CD4-positive, CD25-positive, alpha-beta regulatory T cell (primary cell): ENCODE results near the gene RABIF. TPM values are rescaled to one million over a fixed set of nuclear protein-coding genes. Genes with fewer than 3 reads are reported as not detected.
"Not testable (repeated sequence)": the region's sequence is repeated elsewhere in the genome, so short reads cannot be mapped to it uniquely, and the experiment has no call there.

ENCODE experiments used
- ATAC-seq, 2 donors: fragments of 150-1000 bp; cut with Tn5 transposase; one replicate each; pipeline ENCODE4 v1.10.0; 2021; ENCODE audit warnings: low read depth in 2 of 2, moderate number of reproducible peaks in 2 of 2, moderate library complexity in 1 of 2
- DNase-seq, 3 donors: peaks; one replicate each; pipeline versions ENCODE4 v3.0.0 to v3.0.0-alpha.2; 2012 to 2022; ENCODE audit warnings: mixed read lengths in 1 of 3
- H3K27ac ChIP-seq: one replicate; pipeline ENCODE4 v1.7.0; 2013; ENCODE audit warnings: mild to moderate bottlenecking, low read length; ENCODE audit not compliant: insufficient read depth, poor library complexity, severe bottlenecking
- H3K27me3 ChIP-seq: one replicate; pipeline ENCODE4 v1.7.0; 2013; ENCODE audit warnings: low read length; ENCODE audit not compliant: control insufficient read depth, insufficient read depth
- H3K36me3 ChIP-seq: one replicate; pipeline ENCODE4 v1.7.0; 2013; ENCODE audit warnings: mild to moderate bottlenecking, low read length, moderate library complexity; ENCODE audit not compliant: control insufficient read depth, insufficient read depth
- H3K4me1 ChIP-seq: 2 replicates; pipeline ENCODE4 v1.7.0; 2013; ENCODE audit warnings: mild to moderate bottlenecking, low read length; ENCODE audit not compliant: insufficient read depth, control insufficient read depth, poor library complexity, severe bottlenecking
- H3K4me3 ChIP-seq: one replicate; pipeline ENCODE4 v1.7.0; 2013; ENCODE audit warnings: low read depth, mild to moderate bottlenecking, low read length, moderate library complexity
- H3K9me3 ChIP-seq, 2 experiments: 1 replicate in 1 of 2; 2 replicates in 1 of 2; pipeline ENCODE4 v1.7.0; 2013; ENCODE audit warnings: low read length in 2 of 2, mild to moderate bottlenecking in 1 of 2, moderate library complexity in 1 of 2; ENCODE audit not compliant: control insufficient read depth in 2 of 2
- H3K27ac Mint-ChIP-seq, 3 donors: one replicate each; pipeline ENCODE4 v1.8.0; 2020 to 2022; ENCODE audit warnings: mild to moderate bottlenecking in 3 of 3, mixed read lengths in 3 of 3, moderate library complexity in 2 of 3
- H3K27me3 Mint-ChIP-seq: one replicate; pipeline ENCODE4 v1.8.0; 2022; ENCODE audit warnings: mild to moderate bottlenecking, mixed read lengths
- H3K36me3 Mint-ChIP-seq: one replicate; pipeline ENCODE4 v1.8.0; 2020; ENCODE audit warnings: mixed read lengths
- H3K4me1 Mint-ChIP-seq, 4 donors: one replicate each; pipeline ENCODE4 v1.8.0; 2020 to 2022; ENCODE audit warnings: mixed read lengths in 4 of 4, mild to moderate bottlenecking in 1 of 4
- H3K4me3 Mint-ChIP-seq, 4 donors: one replicate each; pipeline ENCODE4 v1.8.0; 2020 to 2022; ENCODE audit warnings: mild to moderate bottlenecking in 4 of 4, mixed read lengths in 4 of 4, moderate library complexity in 3 of 4
- H3K9me3 Mint-ChIP-seq, 7 donors: one replicate each; pipeline ENCODE4 v1.8.0; 2020 to 2022; ENCODE audit warnings: mixed read lengths in 7 of 7, mild to moderate bottlenecking in 3 of 7, moderate library complexity in 2 of 7
- polyA plus RNA-seq, 4 donors: library from polyadenylated mRNA; unstranded; fragments of 300-500 nt; fragmentation: Illumina TruSeq; gene quantifications; one replicate each; pipeline ENCODE4 v1.2.3, GENCODE V29; 2021
- total RNA-seq: library from RNA; stranded (reverse); gene quantifications from one replicate; pipeline ENCODE4 v1.2.3, GENCODE V29; 2022

RABIF gene
- total and polyA plus RNA-seq, 5 donors from 2014 or later = 13.0 to 30.7 (median 26.8) TPM

DNA sequence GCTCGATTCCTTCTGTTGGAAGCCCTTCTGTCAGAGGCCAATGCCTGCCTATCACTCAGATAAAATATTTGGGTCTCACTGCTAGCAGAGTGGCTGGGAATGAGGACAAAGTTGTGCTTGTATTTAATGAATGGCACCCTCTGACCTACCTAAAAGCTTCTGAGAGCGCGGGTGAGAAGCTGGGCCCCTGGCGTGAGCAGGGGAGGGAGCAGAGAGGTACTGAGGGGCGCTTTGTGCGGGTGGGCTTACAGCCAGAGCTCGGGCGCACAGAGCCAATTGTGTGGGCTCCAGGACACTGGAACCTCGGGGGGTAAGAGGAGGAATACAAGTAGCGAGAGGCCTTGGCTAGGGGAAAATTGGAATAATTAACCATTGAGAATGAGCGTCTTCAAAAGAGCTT, 45.9 kb downstream of the RABIF start:
- H3K4me1 Mint-ChIP-seq = peaks cover 0 to under 1% (median 0%) of the 10 kb centered on the region in 4 donors
- ATAC-seq (no peak), DNase-seq (no peak)
- H3K27ac ChIP-seq = no peak overlapping the region
- H3K27me3 ChIP-seq = no peaks in the 10 kb centered on the region
- H3K4me3 ChIP-seq = no peak overlapping the region
- no peaks in the 10 kb centered on the region for H3K4me1 ChIP-seq
- no peaks in the 10 kb centered on the region for H3K9me3 ChIP-seq
- H3K27me3 Mint-ChIP-seq = peaks cover 4% of the 10 kb centered on the region
- no peak overlapping the region for H3K4me3 Mint-ChIP-seq
- peaks cover 0 to 2% (median 0%) of the 10 kb centered on the region in 7 donors for H3K9me3 Mint-ChIP-seq
- no peak overlapping the region for H3K27ac Mint-ChIP-seq
- H3K36me3 ChIP-seq = no peaks in the 10 kb centered on the region
- H3K36me3 Mint-ChIP-seq = no peaks in the 10 kb centered on the region

DNA sequence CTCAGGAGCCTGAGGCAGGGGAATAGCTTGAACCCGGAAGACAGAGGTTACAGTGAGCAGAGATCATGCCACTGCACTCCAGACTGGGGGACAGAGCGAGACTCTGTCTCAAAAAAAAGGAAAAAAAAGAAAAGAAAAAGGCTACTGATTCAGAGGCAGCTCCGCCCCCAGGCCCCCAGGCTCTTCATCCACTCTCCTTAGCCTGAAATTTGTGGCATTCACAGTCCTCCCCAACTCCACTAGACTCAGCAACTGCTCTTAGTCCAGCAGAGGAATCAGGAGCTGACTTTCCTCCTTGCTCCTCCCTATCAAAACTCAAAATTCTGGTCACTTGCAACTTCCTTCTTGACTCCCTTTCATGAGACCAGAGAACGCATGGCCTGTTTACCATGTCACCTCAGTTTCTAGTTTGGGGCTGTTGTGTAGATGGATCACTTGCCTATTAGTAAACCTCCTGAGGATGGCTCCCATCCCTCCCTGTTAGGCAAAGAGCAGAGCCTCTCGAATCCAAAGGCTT, 51.1 kb downstream of the RABIF start:
- Mint-ChIP-seq H3K4me1 (peaks cover 13 to 45% (median 29%) of the 10 kb centered on the region in 4 donors), H3K27ac (peak overlapping the region in 1 of 3 donors; percentile 71), H3K36me3 (no peaks in the 10 kb centered on the region), H3K4me3 (no peak overlapping the region), H3K27me3 (no peaks in the 10 kb centered on the region), H3K9me3 (peaks cover 0 to 1% (median 0%) of the 10 kb centered on the region in 7 donors)
- Histone ChIP-seq H3K27me3 (no peaks in the 10 kb centered on the region), H3K36me3 (no peaks in the 10 kb centered on the region), H3K4me3 (no peak overlapping the region), H3K9me3 (no peaks in the 10 kb centered on the region), H3K4me1 (peaks cover 27% of the 10 kb centered on the region), H3K27ac (no peak overlapping the region)
- DNase-seq (no peak), ATAC-seq (no peak)

DNA sequence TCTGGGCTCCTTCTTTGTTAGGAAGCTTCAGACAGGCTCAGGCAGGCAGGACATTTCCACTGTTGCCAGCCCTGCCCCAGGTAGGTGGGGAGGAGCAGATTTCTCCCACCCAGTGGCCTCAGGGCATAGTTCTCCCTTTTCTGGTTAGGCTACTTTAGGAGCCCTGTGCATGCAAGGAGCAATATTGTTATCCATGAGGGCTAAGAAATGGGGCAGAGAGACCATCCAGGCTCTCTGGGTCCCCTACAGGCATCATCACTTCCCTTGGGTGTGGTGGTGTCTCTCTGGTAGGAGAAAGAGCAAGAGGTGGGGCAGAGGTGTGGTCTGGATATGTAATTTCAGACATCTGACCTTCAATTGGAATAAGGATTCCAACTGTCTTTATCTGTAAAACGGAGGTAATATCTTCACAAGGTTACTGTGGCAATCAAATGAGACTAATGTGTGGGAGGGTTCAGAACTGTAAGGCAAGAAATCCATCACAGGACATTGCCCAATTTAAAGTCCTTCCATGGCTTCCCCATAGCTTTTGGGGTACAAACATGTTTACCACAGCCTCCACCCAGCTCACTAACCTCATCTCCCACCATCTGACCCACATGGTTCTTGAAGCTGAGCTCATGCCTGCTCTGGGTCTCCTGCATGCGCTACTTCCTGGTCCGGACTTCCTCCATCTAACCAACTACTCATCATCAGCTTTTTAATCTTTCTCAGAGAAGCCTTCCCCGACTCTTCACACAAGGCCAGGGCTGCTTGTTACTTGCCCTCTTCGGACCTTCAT, 52.1 kb downstream of the RABIF start:
- Mint-ChIP-seq H3K27me3 (no peaks in the 10 kb centered on the region), H3K4me3 (no peak overlapping the region), H3K4me1 (peaks cover 13 to 47% (median 29%) of the 10 kb centered on the region in 4 donors), H3K9me3 (peaks cover 0 to 1% (median 0%) of the 10 kb centered on the region in 7 donors), H3K27ac (peak overlapping the region in 2 of 3 donors; percentile 48 to 56), H3K36me3 (no peaks in the 10 kb centered on the region)
- no peak for DNase-seq
- Histone ChIP-seq H3K27me3 (no peaks in the 10 kb centered on the region), H3K27ac (no peak overlapping the region), H3K36me3 (no peaks in the 10 kb centered on the region), H3K4me3 (no peak overlapping the region), H3K4me1 (peaks cover 27% of the 10 kb centered on the region), H3K9me3 (no peaks in the 10 kb centered on the region)
- no peak for ATAC-seq

DNA sequence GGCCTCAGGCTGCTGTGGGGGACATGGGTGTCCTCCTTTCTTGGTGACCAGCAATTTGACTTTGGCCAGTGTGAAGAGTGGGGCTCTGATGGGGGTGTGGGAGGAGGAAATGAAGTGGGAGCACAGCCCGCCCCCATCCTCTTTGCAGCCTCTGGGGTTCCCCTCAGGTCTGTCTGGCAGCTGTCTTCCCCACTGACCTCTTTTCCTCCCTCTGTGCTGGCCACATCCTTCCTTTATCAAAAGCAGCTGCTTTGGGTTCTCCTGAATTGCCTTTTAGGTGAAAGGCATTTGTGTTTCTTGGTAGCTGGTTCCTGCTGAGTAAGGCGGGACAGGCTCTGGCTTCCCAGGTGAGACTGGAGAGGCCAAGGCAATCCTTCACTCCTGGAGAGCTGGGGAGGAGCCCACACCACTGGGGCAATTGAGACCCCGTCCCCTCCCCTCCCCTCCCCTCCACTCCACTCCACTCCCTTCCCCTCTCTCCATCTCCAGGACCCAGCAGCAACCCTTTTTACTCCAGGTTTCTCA, 53.3 kb downstream of the RABIF start:
- peaks cover 13 to 47% (median 32%) of the 10 kb centered on the region in 4 donors for H3K4me1 Mint-ChIP-seq
- H3K4me3 ChIP-seq = peak overlapping the region; percentile 43
- peak in 2 of 3 donors; percentile 17 to 69 for DNase-seq
- H3K36me3 ChIP-seq = no peaks in the 10 kb centered on the region
- H3K4me3 Mint-ChIP-seq = peak overlapping the region; percentile 15 to 43 (median 32)
- H3K9me3 ChIP-seq = no peaks in the 10 kb centered on the region
- H3K9me3 Mint-ChIP-seq = peaks cover 0 to 2% (median 0%) of the 10 kb centered on the region in 7 donors
- ATAC-seq = peak; percentile 41 to 61
- peak overlapping the region; percentile 61 to 86 (median 73) for H3K27ac Mint-ChIP-seq
- H3K27ac ChIP-seq = no peak overlapping the region
- peaks cover 27% of the 10 kb centered on the region for H3K4me1 ChIP-seq
- no peaks in the 10 kb centered on the region for H3K27me3 ChIP-seq
- no peaks in the 10 kb centered on the region for H3K27me3 Mint-ChIP-seq
- no peaks in the 10 kb centered on the region for H3K36me3 Mint-ChIP-seq

DNA sequence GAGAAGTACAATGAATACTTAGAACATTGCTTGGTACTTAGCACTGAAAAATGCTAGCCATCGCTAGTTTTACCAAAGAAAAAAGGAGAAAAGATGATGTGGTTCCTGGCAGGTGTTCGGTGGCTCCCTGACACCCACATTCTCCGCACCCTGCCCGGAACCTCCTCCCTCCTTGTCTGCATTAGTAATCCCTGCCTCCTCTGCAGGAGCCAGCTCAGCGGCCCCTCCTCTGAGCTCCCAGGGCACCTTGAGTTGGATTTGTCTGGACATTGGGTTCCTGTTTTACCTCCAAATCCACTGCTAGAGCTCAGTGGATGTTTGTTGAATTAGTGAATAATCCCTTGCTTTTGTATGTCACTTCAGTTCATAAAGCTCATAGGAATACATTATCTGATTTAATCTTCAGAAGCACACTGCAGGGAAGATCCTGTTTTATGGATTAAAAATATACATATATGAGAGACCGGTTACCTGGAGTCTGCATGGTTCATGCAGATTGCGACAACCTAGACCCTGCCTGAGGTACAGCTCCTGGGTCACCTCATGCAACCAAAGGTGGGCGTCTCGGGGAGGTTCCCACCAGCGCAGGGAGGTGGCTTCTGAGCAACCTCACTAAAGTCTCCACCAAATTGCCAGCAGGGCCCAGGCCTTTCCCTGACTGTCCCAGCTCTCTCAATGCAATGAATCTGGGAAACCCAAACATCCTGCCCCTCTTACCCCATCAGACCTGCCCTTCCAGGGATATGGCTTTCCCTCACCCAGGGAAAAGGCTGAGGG, 54.0 kb downstream of the RABIF start:
- ATAC-seq (peak in 1 of 2 donors; percentile 29), DNase-seq (no peak)
- Mint-ChIP-seq H3K36me3 (no peaks in the 10 kb centered on the region), H3K4me1 (peaks cover 13 to 47% (median 32%) of the 10 kb centered on the region in 4 donors), H3K27me3 (no peaks in the 10 kb centered on the region), H3K27ac (peak overlapping the region; percentile 61 to 83 (median 73)), H3K4me3 (peak overlapping the region; percentile 29 to 43 (median 39)), H3K9me3 (peaks cover 0 to 2% (median 0%) of the 10 kb centered on the region in 7 donors)
- Histone ChIP-seq H3K9me3 (no peaks in the 10 kb centered on the region), H3K4me3 (no peak overlapping the region), H3K27ac (no peak overlapping the region), H3K27me3 (no peaks in the 10 kb centered on the region), H3K36me3 (no peaks in the 10 kb centered on the region), H3K4me1 (peaks cover 27% of the 10 kb centered on the region)

DNA sequence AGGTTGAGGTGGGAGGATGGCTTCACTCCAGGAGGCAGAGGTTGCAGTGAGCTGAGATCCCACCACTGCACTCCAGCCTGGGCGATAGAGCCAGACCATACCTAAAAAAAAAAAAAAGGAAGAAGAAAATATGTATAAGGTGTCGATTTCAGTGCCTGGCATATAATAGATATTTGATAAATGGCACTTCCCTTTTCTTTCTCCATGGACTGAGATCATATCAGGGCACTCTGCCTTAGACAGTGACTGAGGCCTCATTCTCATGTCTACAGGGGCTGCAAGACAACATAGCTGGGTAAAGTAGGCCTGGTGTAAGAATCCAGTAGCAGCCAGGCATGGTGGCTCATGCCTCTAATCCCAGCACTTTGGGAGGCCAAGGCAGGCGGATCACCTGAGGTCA, 57.0 kb downstream of the RABIF start:
- H3K4me3 ChIP-seq = no peak overlapping the region
- no peaks in the 10 kb centered on the region for H3K27me3 ChIP-seq
- no peak overlapping the region for H3K27ac ChIP-seq
- Mint-ChIP-seq H3K9me3 (peaks cover 0 to 2% (median 0%) of the 10 kb centered on the region in 7 donors), H3K4me1 (peaks cover 13 to 40% (median 24%) of the 10 kb centered on the region in 4 donors), H3K4me3 (no peak overlapping the region), H3K27ac (peak overlapping the region in 1 of 3 donors; percentile 40), H3K36me3 (no peaks in the 10 kb centered on the region), H3K27me3 (no peaks in the 10 kb centered on the region)
- no peaks in the 10 kb centered on the region for H3K36me3 ChIP-seq
- peaks cover 26% of the 10 kb centered on the region for H3K4me1 ChIP-seq
- no peaks in the 10 kb centered on the region for H3K9me3 ChIP-seq
- ATAC-seq (no peak), DNase-seq (no peak)

DNA sequence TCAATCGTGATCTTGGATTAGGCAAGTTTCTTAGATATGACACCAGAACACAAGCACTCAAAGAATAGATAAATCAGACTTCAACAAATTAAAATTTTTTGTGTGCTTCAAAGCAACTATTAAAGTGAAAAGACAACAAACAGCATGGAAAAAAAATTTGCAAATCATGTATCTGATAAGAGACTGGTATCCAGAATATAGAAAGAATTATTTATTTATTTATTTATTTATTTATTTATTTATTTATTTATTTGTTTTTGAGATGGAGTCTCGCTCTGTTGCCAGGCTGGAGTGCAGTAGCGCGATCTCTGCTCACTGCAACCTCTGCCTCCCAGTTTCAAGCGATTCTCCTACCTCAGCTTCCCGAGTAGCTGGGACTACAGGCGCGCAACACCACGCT, 59.7 kb downstream of the RABIF start:
- H3K4me3 ChIP-seq, H3K9me3 ChIP-seq, H3K27me3 ChIP-seq, H3K36me3 ChIP-seq, H3K4me1 ChIP-seq, DNase-seq, H3K4me3 Mint-ChIP-seq, H3K27ac Mint-ChIP-seq, H3K9me3 Mint-ChIP-seq, H3K27ac ChIP-seq, ATAC-seq, H3K27me3 Mint-ChIP-seq, H3K36me3 Mint-ChIP-seq: not testable (repeated sequence)
- peaks cover 0 to 15% (median 4%) of the 10 kb centered on the region in 4 donors for H3K4me1 Mint-ChIP-seq
